GM11168 (cell line): Measurements from ENCODE around the gene RNASE9.
"Not testable (repeated sequence)": the region's sequence is repeated elsewhere in the genome, so short reads cannot be mapped to it uniquely, and the experiment has no call there.

Source experiments
- in situ Hi-C: fragments of 300-500 bp; cut with MboI; formaldehyde crosslinking; loops from one replicate; pipeline ENCODE4 v1.12.0; 2022; ENCODE audit warnings: low sequenced_read_pairs; ENCODE audit not compliant: unreplicated experiment

The RNASE9 gene

DNA sequence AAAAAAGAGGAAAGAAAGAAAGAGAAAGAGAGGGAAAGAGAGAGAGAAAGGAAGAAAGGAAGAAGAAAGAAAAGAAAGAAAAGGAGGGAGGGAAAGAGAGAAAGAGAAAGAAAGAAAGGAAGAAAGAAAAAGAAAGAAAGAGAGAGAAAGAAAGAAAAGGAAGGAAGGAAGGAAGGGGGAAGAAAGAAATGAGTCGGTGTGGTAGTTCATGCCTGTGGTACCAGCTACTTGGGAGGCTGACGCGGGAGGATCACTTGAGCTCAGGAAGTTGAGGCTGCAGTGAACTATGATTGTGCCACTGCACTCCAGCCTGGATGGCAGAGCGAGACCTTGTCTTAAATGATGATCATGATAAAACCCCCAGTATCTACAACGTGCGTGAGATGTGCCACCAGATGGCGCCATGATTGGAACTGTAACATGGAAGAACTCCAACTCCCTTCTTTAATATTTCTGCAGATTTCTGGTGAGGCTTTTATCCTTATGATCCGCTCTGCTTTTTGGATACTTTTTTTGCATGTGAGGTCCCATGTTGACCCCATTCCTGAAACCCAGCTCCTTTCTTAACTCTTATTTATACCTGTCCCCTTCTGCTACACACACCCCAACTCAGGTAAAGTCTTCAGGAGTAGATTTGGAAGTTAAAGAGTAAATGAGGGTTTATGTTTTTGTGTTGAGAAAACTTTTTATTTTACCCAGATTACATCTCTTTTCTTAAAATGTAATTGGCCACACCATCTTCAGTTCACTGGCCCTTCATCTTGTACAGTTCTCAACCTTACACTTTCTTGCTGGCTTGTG is 29.9 kb downstream of the RNASE9 start:
- in situ Hi-C loops = no loop called here

DNA sequence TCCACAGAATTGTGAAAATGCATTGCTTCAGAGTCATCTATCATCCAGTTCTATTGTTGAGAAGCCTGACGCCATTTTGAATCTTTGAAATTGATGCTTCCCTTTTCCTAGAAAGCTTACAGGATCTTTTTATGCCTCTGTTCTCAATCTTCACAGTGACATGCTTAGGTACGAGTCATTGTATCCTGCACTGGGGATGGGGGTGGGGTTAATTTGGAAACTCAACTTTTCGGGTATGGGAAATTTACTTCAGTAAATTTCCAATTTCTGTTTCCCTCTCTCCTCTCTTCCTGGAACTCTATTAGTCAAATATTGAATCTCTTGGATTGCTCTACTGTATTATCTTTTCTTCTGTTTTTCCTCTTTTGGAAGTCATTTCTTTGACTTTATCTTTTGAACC is 31.0 kb downstream of the RNASE9 start:
- in situ Hi-C loops = no loop called here

DNA sequence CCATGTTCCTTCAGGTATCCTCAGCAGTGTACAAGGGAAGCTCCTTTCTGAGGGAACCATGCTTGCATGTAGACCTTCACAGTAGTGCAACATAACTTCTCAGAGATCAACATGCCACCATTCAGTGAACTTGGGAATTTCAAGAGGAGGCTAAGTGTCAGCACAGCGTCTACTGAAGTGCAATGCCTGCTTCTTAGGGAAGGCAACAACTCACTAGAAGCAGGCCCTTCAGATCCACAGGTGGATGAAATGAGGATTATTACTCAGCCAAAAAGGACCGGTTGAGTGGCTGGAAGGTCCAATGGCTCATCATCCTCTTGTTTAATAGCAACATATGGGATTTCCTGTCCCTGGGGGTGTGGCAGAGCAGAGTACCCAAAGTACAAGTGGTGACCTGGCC is 36.8 kb downstream of the RNASE9 start:
- in situ Hi-C loops = no loop called here

DNA sequence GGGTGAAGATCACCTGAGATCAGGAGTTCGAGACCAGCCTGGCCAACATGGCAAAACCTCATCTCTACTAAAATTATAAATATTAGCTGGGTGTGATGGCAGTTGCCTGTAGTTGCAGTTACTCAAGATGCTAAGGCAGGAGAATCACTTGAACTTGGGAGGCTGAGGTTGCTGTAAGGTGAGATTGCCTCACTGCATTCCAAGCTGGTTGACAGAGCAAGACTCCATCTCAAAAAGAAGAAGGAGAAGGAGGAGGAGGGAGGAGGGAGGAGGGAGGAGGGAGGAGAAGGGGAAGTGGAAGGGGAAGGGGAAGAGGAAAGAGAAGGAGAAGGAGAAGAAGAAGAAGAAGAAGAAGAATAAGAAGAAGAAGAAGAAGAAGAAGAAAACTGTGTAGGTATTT is 38.5 kb downstream of the RNASE9 start:
- in situ Hi-C loops = no loop called here

DNA sequence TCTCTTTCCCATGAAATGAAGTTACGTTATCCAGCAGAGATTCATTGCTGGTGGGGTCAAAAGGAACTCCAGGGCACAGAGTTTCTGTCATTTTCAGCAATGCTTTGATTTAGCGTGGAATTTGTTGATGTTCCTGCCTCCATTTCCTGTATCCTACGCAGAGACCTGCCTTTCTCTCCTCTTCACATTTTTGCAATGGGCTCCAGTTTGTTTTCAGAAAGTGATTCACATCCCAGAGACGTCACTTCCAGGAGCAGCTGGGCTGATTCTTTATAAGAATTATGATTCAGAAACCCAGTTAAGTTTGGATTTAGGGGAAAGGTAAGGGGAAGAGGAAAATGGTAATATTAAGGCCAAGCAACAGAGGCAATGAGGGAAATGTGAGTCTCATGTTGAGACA is 43.9 kb downstream of the RNASE9 start:
- in situ Hi-C loops = no loop called here

DNA sequence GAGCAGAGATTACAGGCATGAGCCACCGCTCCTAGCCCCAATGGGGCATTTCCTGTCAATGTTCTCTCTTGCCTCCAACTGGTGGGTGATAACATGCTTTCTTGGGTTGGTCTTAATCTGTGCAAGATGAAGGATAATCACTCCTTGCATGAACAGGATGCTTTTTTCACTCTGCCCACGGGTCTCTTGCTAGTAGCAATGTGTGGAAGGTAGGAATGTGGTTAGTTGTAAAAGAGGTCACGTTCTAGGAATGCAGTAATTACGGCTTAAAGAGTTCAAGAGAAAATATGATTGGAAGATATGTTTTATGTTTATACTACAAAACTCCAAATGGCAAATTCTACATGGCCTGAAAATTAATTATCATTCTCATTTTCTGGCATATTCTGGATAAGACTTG is 45.0 kb downstream of the RNASE9 start:
- in situ Hi-C loops = no loop called here

DNA sequence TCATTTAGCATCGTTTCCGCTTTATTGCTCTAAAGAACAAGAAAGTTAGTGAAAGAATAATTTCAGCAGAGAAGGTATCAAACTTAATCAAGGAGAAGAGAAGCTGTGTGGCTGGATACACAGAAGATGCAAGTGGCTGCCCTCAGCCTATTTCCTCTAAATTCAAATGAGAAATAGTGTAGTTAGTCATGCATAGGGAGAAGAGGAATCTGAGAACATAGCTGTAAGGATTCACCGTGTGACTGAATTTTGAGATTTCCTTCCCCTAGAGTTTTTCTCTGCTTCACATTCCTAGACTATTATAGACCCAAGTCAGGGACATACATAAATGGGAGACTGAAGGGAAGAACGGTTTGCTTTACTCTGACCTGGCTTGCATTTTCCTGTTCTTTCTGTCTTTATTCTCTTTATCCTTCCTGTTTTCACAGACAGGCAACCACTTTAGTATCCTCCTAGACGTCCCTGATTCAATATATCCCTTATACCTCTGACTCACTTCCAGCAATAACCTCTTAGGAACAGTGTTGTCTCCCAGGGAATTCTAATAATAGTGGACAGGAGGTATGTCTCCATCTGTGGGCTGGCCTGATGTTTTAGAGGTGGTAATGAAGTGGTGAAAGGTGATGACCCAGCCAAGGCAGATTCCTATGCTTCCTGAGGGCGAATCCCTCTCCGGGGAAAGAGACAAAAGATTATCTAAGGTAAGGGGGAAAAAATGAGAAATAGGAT is 48.5 kb downstream of the RNASE9 start:
- in situ Hi-C loops = no loop called here

DNA sequence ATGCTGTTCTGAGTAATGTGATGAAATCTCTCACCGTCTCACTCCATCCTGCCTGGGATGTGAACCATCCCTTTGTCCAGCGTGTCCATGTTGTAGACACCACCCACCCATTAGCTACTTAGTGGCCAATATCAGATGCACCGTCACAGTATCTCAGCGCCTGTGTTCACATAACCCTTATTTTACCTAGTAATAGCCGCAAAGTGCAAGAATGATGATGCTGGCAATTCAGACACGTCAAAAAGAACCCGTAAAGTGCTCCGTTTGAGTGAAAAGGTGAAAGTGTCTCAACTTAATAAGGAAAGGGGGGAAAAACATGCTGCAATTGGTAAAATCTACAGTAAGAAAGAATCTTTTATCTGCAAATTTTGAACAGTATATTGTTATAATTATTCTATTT is 52.5 kb downstream of the RNASE9 start:
- in situ Hi-C loops = no loop called here

DNA sequence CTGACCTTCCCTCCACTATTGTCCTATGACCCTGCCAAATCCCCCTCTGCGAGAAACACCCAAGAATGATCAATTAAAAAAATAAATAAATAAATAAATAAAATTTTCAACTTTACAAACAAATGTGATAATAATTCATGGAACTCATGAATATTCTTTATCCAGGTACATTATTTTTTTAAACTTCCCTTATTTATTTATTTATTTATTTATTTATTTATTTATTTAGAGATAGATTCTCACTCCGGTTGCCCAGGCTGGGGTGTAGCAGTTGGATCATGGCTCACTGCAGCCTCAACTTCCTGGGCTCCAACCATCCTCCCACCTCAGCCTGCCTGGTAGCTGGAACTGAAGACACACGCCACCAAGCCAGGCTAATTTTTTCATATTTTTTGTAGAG is 53.3 kb downstream of the RNASE9 start:
- in situ Hi-C loops = not testable (repeated sequence)

DNA sequence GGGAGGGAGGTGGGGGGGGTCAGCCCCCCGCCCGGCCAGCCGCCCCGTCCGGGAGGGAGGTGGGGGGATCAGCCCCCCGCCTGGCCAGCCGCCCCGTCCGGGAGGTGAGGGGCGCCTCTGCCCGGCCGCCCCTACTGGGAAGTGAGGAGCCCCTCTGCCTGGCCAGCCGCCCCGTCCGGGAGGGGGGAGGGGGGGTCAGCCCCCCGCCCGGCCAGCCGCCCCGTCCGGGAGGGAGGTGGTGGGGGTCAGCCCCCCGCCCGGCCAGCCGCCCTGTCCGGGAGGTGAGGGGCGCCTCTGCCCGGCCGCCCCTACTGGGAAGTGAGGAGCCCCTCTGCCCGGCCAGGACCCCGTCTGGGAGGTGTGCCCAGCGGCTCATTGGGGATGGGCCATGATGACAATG is 54.1 kb downstream of the RNASE9 start:
- in situ Hi-C loops = not testable (repeated sequence)

DNA sequence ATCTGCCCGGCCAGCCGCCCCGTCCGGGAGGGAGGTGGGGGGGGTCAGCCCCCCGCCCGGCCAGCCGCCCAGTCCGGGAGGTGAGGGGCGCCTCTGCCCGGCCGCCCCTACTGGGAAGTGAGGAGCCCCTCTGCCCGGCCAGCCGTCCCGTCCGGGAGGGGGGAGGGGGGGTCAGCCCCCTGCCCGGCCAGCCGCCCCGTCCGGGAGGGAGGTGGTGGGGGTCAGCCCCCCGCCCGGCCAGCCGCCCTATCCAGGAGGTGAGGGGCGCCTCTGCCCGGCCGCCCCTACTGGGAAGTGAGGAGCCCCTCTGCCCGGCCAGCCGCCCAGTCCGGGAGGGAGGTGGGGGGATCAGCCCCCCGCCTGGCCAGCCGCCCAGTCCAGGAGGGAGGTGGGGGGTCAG is 54.6 kb downstream of the RNASE9 start:
- in situ Hi-C loops = not testable (repeated sequence)
